Left ventricle myocardium inferior (tissue), 1 donor: Measurements from ENCODE around the gene NINL. TPM values are rescaled to one million over a fixed set of nuclear protein-coding genes. Genes with fewer than 3 reads are reported as not detected.

Source experiments
- DNase-seq: peaks from one replicate; pipeline ENCODE4 v3.0.0-alpha.2; 2020
- H3K27ac ChIP-seq: fragments of 200-600 bp; replicated peaks from 2 replicates; pipeline ENCODE4 v1.8.0; 2021
- H3K27me3 ChIP-seq: fragments of 200-600 bp; 2 replicates; pipeline ENCODE4 v1.8.0; 2021; ENCODE audit warnings: low read depth
- H3K36me3 ChIP-seq: fragments of 200-600 bp; 2 replicates; pipeline ENCODE4 v1.8.0; 2021
- H3K4me1 ChIP-seq: fragments of 200-600 bp; 2 replicates; pipeline ENCODE4 v1.8.0; 2021
- H3K4me3 ChIP-seq: fragments of 200-600 bp; 2 replicates; pipeline ENCODE4 v1.8.0; 2021; ENCODE audit warnings: mild to moderate bottlenecking, moderate library complexity
- H3K9me3 ChIP-seq: fragments of 200-600 bp; replicated peaks from 2 replicates; pipeline ENCODE4 v1.8.0; 2021
- CTCF ChIP-seq: fragments of 200-600 bp; IDR thresholded peaks from 2 replicates; pipeline ENCODE4 v1.8.0; 2021; ENCODE audit warnings: antibody characterized with exemption, mild to moderate bottlenecking, borderline replicate concordance
- intact Hi-C: fragments of 100-400 bp; cut with micrococcal nuclease; formaldehyde crosslinking; loops from one replicate; pipeline ENCODE4 v1.11.0; 2022
- total RNA-seq: library from RNA; stranded (reverse); fragmentation: NEBNext Ultra II Directional; extraction: Animal tissue kit (Norgen Biotek cat#: 25700); gene quantifications from one replicate; pipeline ENCODE4 v1.2.1, GENCODE V29; 2021
- donor health status: DM: no; HTN: yes; CAD: no; lungs with severe emphysema.

The NINL gene
- total RNA-seq, 1 donor from 2014 or later: 1.8 TPM

- Histone ChIP-seq H3K4me3 (peak overlapping the region; percentile 89), H3K36me3 (no peaks in the 10 kb centered on the region), H3K9me3 (no peaks in the 10 kb centered on the region), H3K4me1 (peaks cover 29% of the 10 kb centered on the region), H3K27ac (peak overlapping the region; percentile 91), H3K27me3 (no peaks in the 10 kb centered on the region)
- DNase-seq: no peak
- intact Hi-C loops: no loop called here
- no peak for TF ChIP-seq CTCF
Observed at GRCh38 chr20:25624500-25624939, 39.2 kb upstream of the NINL start.

GRCh38 chr20:25623736-25624499 is 38.6 kb upstream of the NINL start, which contains the start of gene NANP:
TSS of gene NANP (minus strand) at chr20:25624014. CDS start at chr20:25623948, 66 bp downstream.
- Histone ChIP-seq H3K27ac (peak within 1 kb of the TSS; percentile 91), H3K36me3 (no peaks in the 10 kb centered on the region), H3K4me1 (peaks cover 29% of the 10 kb centered on the region), H3K4me3 (peak within 1 kb of the TSS; percentile 89), H3K27me3 (no peaks in the 10 kb centered on the region), H3K9me3 (no peaks in the 10 kb centered on the region)
- TF ChIP-seq CTCF: no peak
- intact Hi-C loops: no loop called here
- peak; percentile 97 for DNase-seq

- Histone ChIP-seq H3K9me3 (no peaks in the 10 kb centered on the region), H3K36me3 (no peaks in the 10 kb centered on the region), H3K4me3 (peak overlapping the region; percentile 89), H3K27ac (peak overlapping the region; percentile 91), H3K27me3 (no peaks in the 10 kb centered on the region), H3K4me1 (peaks cover 29% of the 10 kb centered on the region)
- intact Hi-C loops: no loop called here
- DNase-seq: peak; percentile 39
- TF ChIP-seq CTCF: no peak
Observed at GRCh38 chr20:25623225-25623735, 37.9 kb upstream of the NINL start.

GRCh38 chr20:25622450-25623224 is 37.3 kb upstream of the NINL start:
- no peak for DNase-seq
- Histone ChIP-seq H3K36me3 (no peaks in the 10 kb centered on the region), H3K4me3 (peak overlapping the region; percentile 89), H3K27ac (peak overlapping the region; percentile 91), H3K4me1 (peaks cover 29% of the 10 kb centered on the region), H3K9me3 (no peaks in the 10 kb centered on the region), H3K27me3 (no peaks in the 10 kb centered on the region)
- TF ChIP-seq CTCF: no peak
- intact Hi-C loops: no loop called here

- no peaks in the 10 kb centered on the region for H3K27me3 ChIP-seq
- TF ChIP-seq CTCF: no peak
- no peaks in the 10 kb centered on the region for H3K36me3 ChIP-seq
- H3K9me3 ChIP-seq: no peaks in the 10 kb centered on the region
- peaks cover 29% of the 10 kb centered on the region for H3K4me1 ChIP-seq
- DNase-seq: no peak
- H3K27ac ChIP-seq: no peak overlapping the region
- intact Hi-C loops: no loop called here
- peak overlapping the region; percentile 89 for H3K4me3 ChIP-seq
Observed at GRCh38 chr20:25622049-25622448, 36.7 kb upstream of the NINL start.
